ENCODE measurements around the gene GABRG3. TPM values are rescaled to one million over a fixed set of nuclear protein-coding genes. Genes with fewer than 3 reads are reported as not detected.

GABRG3 gene
- total and polyA plus RNA-seq, 2 donors from 2014 or later = not detected

GRCh38 chr15:27561816-27562215, 590.8 kb downstream of the GABRG3 start:
- Histone ChIP-seq H3K9ac (ENCODE audit: low read length in 3 of 3) (no peak overlapping the region), H3K9me3 (ENCODE audit: control insufficient read depth in 2 of 3, insufficient read depth in 1 of 3, low read length in 3 of 3) (peaks cover 0 to 6% (median 0%) of the 10 kb centered on the region in 3 donors), H3K36me3 (ENCODE audit: control insufficient read depth in 2 of 3, insufficient read depth in 3 of 3, low read length in 3 of 3) (no peaks in the 10 kb centered on the region), H3K27ac (ENCODE audit: low read depth in 2 of 2, low read length in 2 of 2) (no peak overlapping the region), H3K4me3 (ENCODE audit: low read length in 3 of 3) (no peak overlapping the region), H3K27me3 (ENCODE audit: control insufficient read depth, insufficient read depth, low read length) (no peaks in the 10 kb centered on the region), H3K4me1 (ENCODE audit: control insufficient read depth in 2 of 3, insufficient read depth in 2 of 3, low read depth in 1 of 3, low read length in 3 of 3) (no peaks in the 10 kb centered on the region)
- no peak for DNase-seq
- TF ChIP-seq, protein P1, sequence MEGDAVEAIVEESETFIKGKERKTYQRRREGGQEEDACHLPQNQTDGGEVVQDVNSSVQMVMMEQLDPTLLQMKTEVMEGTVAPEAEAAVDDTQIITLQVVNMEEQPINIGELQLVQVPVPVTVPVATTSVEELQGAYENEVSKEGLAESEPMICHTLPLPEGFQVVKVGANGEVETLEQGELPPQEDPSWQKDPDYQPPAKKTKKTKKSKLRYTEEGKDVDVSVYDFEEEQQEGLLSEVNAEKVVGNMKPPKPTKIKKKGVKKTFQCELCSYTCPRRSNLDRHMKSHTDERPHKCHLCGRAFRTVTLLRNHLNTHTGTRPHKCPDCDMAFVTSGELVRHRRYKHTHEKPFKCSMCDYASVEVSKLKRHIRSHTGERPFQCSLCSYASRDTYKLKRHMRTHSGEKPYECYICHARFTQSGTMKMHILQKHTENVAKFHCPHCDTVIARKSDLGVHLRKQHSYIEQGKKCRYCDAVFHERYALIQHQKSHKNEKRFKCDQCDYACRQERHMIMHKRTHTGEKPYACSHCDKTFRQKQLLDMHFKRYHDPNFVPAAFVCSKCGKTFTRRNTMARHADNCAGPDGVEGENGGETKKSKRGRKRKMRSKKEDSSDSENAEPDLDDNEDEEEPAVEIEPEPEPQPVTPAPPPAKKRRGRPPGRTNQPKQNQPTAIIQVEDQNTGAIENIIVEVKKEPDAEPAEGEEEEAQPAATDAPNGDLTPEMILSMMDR (IDR thresholded peaks at IDR 0.05; ENCODE audit: borderline replicate concordance, extremely low read depth, insufficient read depth) = no peak
- no peak for FAIRE-seq
- intact Hi-C loops (cut with DNase I) = no loop called here

DNA sequence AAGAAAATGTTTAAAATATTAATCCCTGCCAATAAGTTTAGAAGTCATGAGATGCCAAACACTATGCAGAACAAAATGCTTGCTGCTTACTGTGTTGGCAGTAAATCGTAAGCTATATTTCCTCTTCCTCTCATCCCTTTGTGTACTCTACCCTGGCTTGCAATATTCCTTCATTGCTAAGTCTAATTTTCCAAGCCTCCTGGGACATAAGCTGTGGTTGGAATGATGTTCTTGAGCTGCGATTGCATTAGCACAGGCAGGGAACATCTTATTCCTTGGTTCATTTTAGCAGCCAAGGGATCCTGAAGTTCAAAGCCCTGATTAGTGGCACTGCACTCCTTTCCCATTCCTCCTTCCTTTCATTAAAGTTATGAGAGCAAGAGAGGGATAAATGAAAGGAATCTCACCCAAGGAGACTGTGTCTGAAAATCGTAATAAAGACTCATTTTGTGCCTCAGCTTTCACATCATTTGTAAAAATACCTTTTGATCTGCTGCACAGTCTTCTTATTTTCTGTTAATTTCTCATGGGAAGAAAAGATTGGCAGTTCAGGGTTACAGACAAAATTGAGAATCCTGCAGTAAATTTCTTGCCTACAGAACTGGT, 592.9 kb downstream of the GABRG3 start:
- TF ChIP-seq, protein P1 (IDR thresholded peaks at IDR 0.05; ENCODE audit: borderline replicate concordance, extremely low read depth, insufficient read depth) = no peak
- intact Hi-C loops (cut with DNase I) = no loop called here
- Histone ChIP-seq H3K4me1 (ENCODE audit: control insufficient read depth in 2 of 3, insufficient read depth in 2 of 3, low read depth in 1 of 3, low read length in 3 of 3) (no peaks in the 10 kb centered on the region), H3K9ac (ENCODE audit: low read length in 3 of 3) (no peak overlapping the region), H3K4me3 (ENCODE audit: low read length in 3 of 3) (no peak overlapping the region), H3K27me3 (ENCODE audit: control insufficient read depth, insufficient read depth, low read length) (no peaks in the 10 kb centered on the region), H3K36me3 (ENCODE audit: control insufficient read depth in 2 of 3, insufficient read depth in 3 of 3, low read length in 3 of 3) (no peaks in the 10 kb centered on the region), H3K27ac (ENCODE audit: low read depth in 2 of 2, low read length in 2 of 2) (no peak overlapping the region), H3K9me3 (ENCODE audit: control insufficient read depth in 2 of 3, insufficient read depth in 1 of 3, low read length in 3 of 3) (peaks cover 0 to 6% (median 0%) of the 10 kb centered on the region in 3 donors)
- FAIRE-seq (no peak), DNase-seq (no peak)

DNA sequence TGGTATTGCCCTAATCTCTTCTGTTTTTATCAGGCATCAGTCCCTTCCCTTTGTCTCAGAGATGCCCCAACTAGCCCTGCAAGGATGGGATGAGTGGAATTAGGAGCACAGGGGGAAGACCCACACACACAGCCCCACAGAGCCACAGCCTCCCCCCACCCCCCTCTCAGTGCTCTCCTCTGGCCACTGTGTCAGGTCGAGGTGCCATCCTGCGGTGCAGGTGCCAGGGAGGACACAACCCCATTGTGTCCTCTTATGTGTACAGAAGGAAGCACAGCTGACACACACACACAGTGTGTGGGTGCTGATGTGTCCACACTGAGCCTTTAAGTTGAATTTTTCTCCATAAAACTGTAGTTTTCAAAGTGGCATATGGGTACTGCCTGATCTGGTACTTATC, 593.7 kb downstream of the GABRG3 start:
- Histone ChIP-seq H3K9ac (ENCODE audit: low read length in 3 of 3) (no peak overlapping the region), H3K9me3 (ENCODE audit: control insufficient read depth in 2 of 3, insufficient read depth in 1 of 3, low read length in 3 of 3) (peaks cover 0 to 6% (median 0%) of the 10 kb centered on the region in 3 donors), H3K36me3 (ENCODE audit: control insufficient read depth in 2 of 3, insufficient read depth in 3 of 3, low read length in 3 of 3) (no peaks in the 10 kb centered on the region), H3K27me3 (ENCODE audit: control insufficient read depth, insufficient read depth, low read length) (no peaks in the 10 kb centered on the region), H3K27ac (ENCODE audit: low read depth in 2 of 2, low read length in 2 of 2) (no peak overlapping the region), H3K4me1 (ENCODE audit: control insufficient read depth in 2 of 3, insufficient read depth in 2 of 3, low read depth in 1 of 3, low read length in 3 of 3) (no peaks in the 10 kb centered on the region), H3K4me3 (ENCODE audit: low read length in 3 of 3) (no peak overlapping the region)
- TF ChIP-seq, protein P1 (IDR thresholded peaks at IDR 0.05; ENCODE audit: borderline replicate concordance, extremely low read depth, insufficient read depth) = no peak
- DNase-seq (no peak), FAIRE-seq (no peak)
- intact Hi-C loops (cut with DNase I) = no loop called here

GRCh38 chr15:27570746-27571145, 599.8 kb downstream of the GABRG3 start:
- no peaks in the 10 kb centered on the region for H3K9me3 ChIP-seq (ENCODE audit: control insufficient read depth in 2 of 3, insufficient read depth in 1 of 3, low read length in 3 of 3)
- H3K4me1 ChIP-seq (ENCODE audit: control insufficient read depth in 2 of 3, insufficient read depth in 2 of 3, low read depth in 1 of 3, low read length in 3 of 3) = no peaks in the 10 kb centered on the region
- no peaks in the 10 kb centered on the region for H3K36me3 ChIP-seq (ENCODE audit: control insufficient read depth in 2 of 3, insufficient read depth in 3 of 3, low read length in 3 of 3)
- DNase-seq (no peak), FAIRE-seq (no peak)
- no peaks in the 10 kb centered on the region for H3K27me3 ChIP-seq (ENCODE audit: control insufficient read depth, insufficient read depth, low read length)
- no peak overlapping the region for H3K4me3 ChIP-seq (ENCODE audit: low read length in 3 of 3)
- intact Hi-C loops (cut with DNase I) = no loop called here
- no peak overlapping the region for H3K27ac ChIP-seq (ENCODE audit: low read depth in 2 of 2, low read length in 2 of 2)
- H3K9ac ChIP-seq (ENCODE audit: low read length in 3 of 3) = no peak overlapping the region
- TF ChIP-seq, protein P1 (IDR thresholded peaks at IDR 0.05; ENCODE audit: borderline replicate concordance, extremely low read depth, insufficient read depth) = no peak
